ENCODE measurements around the gene SLC8A3.

SLC8A3 gene

DNA sequence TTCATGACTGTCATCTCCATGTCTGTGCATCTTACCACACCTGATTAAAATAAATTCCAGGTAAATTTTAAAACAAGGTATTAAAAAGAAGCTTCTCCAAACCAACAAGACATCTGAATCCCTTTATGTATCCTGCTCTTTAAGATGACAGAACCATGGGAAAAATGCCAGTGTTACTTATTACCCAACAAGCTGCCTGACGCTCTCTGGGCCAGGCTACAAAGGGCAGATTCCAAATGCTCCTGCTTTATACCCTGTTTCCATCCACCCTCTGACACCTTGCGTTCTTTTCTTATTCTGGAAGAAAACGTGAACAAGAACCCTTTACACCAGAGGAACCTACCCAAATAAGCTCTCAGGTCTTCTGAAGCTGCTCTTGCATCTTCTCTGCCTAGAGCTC lies 70.7 kb downstream of the SLC8A3 start:
- DNase-seq (ENCODE audit: low spot score), result no peak

DNA sequence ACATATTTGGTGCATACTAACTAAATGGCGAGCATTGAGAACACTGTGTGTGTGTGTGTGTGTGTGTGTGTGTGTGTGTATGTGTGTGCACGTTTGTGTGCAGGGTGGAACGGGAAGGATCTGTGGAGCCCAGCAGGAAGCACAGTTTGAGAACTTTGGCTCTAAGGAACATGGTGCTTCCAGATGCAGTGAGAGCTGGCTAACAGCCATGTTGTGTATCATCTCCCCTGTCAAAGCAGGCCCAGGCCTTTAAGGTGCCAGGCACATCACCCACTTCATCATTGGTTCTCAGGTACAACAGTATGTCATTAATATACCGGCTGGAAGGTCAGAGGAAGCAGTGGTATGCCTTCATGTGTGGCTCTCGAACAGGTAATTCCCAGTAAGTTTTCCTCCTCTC lies 72.5 kb downstream of the SLC8A3 start:
- no peak for DNase-seq (ENCODE audit: low spot score)

DNA sequence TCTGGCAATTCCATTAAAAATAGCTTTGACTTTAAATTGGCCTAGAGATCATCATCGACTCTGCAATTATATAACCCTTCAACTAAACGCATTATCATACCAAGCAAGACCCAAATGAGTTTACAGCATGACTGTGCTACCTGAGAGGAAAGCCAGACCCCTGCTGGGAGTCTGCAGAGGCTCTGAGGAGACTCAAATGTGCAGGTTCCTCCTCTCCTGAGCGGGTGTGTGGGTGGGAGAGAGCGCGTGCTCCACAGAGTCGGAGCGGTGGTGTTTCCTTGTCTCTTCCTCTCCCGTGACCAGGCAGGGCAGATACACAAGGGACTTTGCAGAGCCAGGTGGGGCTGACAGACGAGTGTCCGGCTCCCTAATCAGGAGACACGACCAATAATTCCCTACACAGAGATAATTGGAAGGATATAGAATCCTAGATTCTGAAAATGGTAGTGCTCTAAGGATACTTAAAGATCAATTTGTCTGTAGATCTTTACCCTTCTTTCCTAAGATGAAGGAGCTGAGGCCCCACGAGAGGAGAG lies 74.1 kb downstream of the SLC8A3 start:
- no peak for DNase-seq (ENCODE audit: low spot score)

DNA sequence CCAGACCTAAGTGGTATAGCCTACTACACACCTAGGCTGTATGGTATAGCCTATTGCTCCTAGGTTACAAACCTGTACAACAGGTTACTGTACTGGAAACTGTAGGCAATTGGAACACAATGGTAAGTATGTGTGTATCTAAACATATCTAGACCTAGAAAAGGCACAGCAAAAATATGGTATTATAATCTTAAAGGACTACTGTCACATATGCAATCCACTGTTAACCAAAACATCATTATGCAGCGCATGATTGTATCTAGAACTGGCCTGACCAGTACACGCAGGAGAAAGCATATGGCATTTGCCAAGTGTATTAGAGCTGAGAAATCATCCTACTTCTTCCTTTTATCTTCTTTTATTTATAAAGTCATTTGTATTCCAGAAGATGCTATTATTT lies 75.5 kb downstream of the SLC8A3 start:
- no peak for DNase-seq (ENCODE audit: low spot score)

DNA sequence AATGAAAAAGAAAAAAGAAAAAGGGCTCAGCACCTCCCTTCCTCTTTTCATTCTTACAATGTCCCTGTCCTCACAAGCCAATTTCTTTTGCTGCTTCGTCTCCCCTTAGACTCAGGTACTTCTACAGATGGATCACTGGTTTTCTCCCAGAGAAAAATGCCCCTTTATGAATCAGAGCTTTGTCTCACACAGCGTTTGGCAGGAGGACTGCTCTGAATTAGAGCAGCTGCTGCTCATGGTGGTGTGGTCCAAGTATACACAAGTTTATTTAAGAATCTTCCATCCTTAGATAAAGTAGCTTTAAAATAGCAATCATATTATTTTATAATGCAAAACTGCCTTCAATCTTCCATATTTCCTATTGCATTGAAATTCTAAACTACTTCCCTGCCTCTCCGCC lies 80.3 kb downstream of the SLC8A3 start:
- no peak for DNase-seq (ENCODE audit: low spot score)

DNA sequence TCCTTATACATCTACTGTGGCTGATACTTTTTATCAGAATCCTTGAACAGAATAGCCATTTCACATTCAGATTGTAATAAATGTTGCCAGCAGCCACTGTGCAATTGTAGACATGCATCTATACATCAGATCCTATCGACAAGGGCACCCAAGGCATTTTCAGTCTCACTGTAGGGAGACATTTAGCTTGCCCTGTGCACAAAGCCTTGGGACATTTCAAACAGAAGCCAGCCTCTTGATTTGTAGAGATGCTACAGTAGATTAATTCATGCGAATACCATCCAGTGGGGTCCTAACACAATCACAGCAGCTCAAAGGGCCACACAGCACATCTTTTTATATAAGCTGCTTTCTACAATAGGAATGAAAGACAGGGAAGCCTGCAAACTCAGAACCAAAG lies 81.4 kb downstream of the SLC8A3 start:
- DNase-seq (ENCODE audit: low spot score), result no peak

DNA sequence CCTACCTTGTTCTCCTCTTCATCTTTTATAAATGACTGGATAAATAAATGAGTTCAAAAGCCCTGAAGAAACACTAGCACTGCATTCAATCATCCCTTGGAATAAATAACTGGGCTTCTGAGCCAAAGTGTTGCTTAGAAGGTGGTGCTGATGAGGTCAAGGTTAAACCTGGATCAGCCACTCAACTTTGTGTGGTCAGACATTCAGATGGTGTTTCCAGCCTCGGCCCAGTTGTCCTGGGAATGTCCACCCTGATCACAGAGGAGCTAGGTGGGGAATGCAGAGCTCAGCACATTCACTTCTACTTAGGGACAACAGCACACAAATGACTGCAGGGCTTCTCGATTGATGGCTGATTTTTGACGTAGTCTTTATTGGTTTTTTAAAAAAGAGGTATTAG lies 88.7 kb downstream of the SLC8A3 start:
- DNase-seq (ENCODE audit: low spot score), result no peak

DNA sequence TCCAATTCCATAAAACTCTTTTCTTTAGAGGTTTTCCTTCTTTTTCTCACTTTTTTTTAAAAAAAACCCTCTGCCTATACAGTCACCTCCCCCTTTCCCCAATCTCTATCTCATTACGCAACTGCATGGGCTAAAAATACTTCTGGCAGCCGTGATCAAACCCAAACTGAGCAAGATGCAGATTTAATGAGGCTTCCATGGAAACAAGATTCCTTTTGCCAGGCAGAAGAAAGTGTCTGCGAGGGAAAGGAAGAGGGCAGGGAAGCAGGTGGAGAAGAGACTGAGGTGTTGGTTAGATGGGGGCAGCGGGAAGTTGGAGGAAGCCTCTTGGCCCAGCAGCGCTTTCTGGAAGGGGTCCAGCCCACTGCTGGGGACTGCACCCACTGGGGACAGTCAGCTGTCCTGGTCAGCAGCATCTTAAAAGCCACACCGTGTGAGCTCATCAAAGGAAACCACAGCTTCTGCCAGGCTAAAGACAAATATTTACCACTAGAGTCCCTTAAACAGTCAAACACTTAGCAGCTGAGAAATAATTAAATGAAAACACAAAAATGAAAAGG lies 90.4 kb downstream of the SLC8A3 start:
- DNase-seq (ENCODE audit: low spot score), result no peak

DNA sequence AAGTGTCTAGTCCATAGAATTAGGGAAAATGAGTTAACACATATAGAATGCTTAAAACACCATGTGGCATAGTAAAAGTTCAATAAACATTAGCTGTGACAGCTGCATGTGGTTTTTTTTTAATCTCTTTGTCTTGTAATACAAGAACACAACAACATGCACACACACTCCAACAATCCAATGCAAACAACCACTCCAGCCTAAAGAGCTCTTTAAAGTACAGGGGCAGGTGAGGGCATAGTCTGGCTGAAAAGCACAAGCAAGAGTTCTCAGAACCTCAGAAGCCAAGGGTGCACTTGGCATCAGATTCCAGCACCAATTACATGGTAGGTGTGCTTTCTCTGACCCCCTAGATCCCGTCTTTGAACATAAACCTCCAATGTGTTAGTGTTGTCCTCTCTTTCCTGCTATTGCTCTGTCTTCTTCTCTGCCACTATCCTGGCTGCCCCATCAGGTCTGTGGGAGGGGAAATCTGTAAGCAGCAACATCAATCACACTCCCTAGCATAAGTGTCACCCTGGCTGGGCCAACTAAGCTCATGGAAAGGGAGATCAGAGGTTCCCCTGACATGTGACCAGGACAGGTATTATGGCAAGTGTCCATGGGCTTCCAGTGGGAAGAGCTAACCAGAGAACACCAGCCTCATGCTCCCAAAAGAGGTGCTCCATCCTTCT lies 91.0 kb downstream of the SLC8A3 start:
- no peak for DNase-seq (ENCODE audit: low spot score)

DNA sequence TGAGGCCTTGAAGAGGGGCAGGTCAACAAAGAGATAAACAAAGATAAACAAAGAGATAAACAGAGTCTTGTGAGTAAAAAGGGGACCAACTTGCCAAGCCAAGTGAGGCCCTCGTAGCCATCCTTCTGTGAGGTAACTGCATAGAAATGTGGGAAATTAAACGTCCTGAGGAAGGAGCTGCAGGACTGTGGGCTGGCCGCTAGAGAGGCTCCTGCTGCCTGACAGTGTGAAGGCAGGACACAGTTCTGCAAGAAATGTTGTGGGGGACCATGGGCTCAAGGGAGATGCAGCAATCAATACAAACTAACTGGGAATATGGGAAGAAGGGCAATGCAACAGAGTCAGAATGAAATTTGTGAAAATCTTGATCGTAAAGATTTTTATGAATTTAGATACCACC lies 91.9 kb downstream of the SLC8A3 start:
- no peak for DNase-seq (ENCODE audit: low spot score)

DNA sequence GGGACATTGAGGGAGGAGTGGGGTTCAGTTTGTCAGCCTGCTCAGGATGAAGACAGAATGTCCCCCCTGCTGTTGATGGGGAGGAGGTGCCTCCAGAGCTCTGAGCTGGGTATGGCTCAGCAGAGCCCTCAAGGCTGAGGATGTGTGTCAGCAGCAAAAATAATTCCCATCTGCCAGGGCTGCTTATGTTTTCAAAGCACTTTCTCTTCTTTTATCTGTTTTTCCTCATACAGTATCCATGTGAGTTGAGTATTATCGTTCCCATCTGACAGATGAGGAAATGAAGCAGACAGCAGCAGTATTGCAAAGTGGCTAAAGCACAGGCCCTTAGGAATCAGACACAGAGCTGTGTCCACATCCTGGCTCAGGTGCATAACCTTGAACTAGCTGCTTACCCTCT lies 94.1 kb downstream of the SLC8A3 start:
- no peak for DNase-seq (ENCODE audit: low spot score)

DNA sequence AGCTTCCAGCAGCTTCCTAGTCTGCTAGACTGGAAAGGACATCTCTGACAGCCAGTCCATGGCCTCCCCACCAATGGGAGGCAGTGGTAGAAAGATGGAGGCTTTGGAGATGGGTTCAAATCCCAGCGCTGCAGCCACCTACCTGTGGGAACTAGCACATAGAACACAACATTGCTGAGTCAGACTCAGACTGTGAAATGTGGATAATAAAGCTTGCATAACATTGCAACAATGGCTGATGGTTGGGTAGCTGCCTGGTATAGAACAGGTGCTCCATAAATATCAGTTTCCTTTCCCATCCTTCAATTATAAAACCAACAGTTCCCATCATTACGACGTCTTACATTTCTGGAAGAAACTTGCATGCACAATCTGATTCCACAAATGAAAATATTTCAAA lies 94.6 kb downstream of the SLC8A3 start:
- DNase-seq (ENCODE audit: low spot score), result no peak

DNA sequence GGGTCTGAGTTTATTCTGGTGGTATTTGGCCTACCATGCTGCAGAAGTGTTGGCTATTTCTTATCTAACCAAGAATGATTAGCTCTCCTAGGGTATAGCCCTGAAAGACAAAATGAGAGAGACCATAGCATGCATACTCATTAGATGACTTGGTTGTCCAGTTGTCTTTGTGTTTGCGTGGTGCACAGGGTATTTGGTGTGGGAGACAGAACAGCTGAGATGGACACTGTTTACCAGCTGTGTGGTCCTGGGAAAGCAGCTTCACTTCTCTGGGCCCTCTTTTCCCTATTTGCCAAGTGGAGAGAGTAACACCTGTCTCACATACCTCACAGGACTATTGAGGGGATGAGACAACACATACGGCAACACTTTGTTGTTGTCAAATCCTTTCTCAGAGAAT lies 95.6 kb downstream of the SLC8A3 start:
- DNase-seq (ENCODE audit: low spot score), result no peak

DNA sequence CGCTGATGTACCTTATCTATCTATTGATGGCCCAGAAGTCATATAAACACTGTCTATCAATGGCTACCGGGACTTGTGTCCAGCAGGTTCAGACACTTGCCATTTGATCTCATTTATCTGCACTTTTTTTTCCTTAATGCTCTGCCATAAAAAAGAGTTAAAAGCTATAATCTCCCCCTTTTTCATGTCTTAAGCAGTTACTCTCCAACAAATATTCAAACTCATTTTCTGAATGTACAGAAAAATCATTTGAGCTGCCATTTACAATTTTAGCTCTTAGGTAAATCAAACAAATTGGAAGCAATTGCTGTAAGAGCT lies 101.4 kb downstream of the SLC8A3 start:
- DNase-seq (ENCODE audit: low spot score), result no peak

DNA sequence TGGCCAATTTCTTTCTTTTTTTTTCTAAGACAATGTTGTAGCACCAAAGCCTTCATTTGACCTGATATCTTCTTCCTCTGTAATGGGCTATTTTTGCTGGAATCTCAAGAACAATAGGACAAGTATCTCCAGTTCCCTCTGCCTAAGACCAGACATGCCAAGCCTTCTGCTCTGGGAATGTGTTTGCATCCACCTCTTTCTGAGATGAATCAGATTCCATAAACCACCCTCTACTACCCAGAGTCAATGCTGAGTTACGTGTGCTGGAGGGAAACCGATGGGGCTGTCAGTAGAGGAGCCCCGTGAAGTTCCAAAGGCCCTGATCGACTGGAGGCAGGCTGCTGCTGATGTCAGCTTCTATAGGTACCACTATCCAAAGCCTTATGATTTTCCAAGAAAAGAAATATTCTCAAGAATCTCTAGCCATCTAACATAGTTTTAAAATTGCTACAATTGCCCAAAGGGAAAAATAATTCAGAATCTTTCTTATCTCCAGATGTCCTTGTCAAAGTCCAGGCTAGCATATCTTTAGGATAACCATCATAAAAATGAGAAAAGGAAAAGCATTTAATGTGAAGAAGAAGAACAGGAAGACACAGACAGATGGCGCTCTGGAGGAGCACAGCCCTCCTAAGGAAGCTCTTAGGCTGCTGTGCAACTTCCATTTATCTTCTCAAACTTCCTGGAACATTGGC lies 101.9 kb downstream of the SLC8A3 start:
- no peak for DNase-seq (ENCODE audit: low spot score)

DNA sequence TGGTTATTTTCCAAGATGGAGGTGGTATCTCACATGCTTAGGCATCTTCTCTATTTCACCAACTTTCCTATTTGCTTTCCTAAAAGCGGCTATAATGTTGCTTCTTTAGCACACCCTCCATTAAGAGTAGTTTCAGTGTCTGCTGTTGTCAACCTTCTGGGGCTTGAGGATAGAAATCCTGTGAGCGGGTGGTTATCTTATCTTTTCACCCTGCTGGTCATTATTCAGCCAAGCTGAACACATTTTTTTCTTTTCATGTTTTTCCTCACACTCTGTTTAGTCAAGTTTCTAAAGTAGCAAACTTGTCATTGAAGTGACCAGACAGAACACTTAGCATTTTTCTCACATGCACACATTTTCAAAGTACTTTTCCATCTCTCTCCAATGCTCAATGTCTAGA lies 104.5 kb downstream of the SLC8A3 start:
- DNase-seq (ENCODE audit: low spot score), result no peak

DNA sequence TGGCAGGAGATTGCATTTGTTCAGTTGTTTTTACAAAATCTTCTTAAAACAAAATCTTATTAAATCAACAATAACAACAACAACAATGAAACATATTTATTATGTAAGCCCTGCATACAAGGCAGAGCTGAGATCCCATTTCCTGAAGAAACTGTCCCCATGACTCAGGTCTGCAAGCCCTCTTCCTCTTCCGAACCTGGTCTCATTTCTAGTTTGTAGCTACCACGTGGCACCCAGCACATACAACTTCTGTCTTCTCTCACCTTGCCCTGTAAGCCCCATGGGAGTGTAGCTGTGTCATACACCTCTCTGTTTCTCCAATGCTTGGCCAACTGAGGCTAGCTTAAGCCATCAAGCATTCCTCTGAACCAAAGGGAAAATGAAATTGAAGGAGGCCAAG lies 106.4 kb downstream of the SLC8A3 start:
- no peak for DNase-seq (ENCODE audit: low spot score)

DNA sequence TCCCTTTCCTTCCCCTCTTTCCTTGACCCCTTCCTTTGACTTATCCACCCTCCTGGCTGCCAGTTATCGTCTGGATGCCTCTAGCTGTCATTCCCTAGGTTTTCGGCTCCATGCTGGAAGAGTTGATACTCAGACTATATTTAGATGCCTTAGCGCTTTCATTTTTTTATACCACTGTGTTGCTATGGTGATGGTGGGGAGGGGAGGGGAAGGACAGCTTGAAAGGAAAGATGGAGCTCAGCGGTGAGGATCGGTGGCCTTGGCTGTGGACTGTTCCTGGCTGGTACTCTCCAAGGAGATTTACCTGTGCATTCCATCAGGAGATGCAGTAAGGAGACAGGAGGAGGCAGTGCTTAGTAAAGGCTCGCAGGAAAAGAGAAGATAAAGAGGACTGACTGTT lies 108.7 kb downstream of the SLC8A3 start:
- DNase-seq (ENCODE audit: low spot score), result no peak

DNA sequence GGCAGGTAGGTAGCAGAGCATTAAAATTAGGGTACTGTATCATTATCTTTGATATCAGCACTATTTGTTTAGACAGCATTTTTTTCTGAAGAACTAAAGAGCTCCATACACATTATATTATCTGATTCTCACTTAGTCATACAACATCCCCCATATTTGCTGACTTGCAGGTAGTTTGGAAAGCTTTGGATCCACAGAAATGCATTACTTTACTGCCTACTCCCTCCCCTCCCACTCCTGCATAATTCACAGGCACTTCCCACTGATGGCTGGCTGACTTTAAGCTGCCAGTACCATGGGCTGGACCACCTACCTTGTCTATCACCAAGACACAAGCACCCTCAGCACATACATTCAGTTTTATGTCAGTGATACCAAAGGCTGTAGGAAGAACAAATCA lies 110.4 kb downstream of the SLC8A3 start:
- no peak for DNase-seq (ENCODE audit: low spot score)

DNA sequence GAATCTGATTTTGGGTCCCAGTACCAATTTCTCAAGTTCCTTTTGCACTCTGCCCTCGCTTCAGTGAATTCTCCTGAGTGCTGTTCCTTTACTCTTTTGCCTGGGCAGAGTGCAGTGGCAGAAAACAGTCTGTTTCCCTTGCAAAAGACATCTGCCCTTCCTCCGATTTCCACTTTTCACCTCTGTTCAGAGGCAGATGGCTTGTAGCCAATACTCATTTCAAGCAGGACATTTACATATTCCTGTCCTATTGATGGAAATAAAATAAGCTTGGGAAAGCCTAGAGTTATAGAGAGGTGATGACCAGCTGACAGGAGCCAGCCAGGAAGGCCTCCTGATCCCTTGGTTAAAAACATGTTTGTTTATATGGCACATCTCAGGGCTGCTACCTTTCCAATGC lies 111.0 kb downstream of the SLC8A3 start:
- no peak for DNase-seq (ENCODE audit: low spot score)

DNA sequence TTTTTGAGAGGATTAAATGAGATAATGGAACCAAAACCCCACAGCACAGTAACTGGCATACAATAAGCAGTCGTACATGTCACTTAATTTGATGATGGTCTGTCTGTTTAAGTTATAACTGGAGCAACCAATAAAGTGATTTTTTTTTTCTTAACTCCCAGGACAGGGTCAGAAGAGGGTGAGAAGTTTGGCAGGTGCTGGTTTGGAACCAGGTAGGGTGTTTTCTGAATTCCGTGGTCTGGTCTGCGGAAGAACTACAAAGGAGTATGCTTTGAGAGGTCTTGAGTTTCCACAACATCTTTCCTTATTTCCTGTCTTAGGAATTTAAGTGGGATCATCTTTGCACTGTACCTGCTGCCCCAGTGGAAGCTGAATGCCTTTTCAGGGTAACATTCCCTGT lies 111.7 kb downstream of the SLC8A3 start:
- DNase-seq (ENCODE audit: low spot score), result no peak

DNA sequence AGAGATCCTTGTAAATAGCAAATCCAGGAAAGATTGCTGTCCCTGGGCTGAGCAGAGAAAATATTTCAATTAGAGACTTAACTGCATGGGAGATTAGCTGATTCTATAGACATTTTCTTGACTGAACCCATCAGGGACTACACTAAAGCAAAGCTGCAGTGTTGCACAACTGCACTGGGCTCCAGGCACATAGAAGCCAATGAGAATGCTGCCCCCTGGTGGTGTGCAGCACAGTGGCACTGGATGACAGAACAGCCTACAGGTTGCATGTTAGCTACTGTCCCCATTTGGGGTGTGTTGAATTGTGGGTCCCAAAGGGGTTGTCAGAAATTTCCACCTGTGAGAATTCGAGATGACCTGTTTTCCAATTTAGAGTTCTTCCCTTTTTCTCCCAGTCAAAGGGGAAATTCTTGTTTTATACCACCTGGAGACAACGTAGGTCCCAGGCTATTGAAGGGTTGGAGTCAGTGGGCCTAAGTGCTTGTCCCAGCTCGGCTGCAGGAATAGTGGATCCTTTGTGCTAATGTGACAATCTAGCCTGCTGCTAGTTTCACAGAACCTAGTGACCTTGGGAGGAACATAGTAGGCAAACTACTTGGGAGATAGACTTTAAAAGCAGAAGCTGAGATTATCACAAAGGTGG lies 114.7 kb downstream of the SLC8A3 start:
- peak; percentile 25 for DNase-seq (ENCODE audit: low spot score)

DNA sequence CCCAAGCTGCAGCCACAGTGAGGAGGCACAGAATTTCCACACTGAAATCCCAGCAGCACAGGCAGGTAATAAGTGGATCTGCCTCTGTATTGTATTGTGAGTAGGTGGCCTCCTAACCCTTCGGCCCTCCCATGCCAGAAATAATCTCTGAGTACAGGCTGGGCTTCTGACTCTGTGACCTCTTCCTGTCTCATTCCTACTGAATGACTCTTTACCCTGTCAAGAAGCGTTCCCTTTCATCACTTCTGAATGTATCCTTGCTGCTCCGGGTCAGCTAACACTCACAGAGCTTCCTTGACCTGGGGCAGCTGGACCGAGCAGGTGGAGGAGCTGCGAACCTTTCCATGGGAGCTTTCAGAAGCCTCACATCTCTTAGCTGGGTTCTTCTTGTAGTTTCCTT lies 119.6 kb downstream of the SLC8A3 start:
- DNase-seq (ENCODE audit: low spot score), result no peak

All from CD4-positive, alpha-beta T cell treated with Interleukin-15 for 4 hours (primary cell).